GM23248 (cell line): ENCODE measurements around the gene ZNF652.

Experiments used
- EZH2 ChIP-seq: fragments of 200-600 bp; sonication (generic); IDR thresholded peaks from 2 replicates; pipeline ENCODE4 v1.6.1; 2018; ENCODE audit warnings: antibody characterized with exemption, mild to moderate bottlenecking; ENCODE audit not compliant: insufficient read depth, poor library complexity, severe bottlenecking
- EZH2phosphoT487 ChIP-seq: fragments of 200-600 bp; sonication (generic); IDR thresholded peaks from 2 replicates; pipeline ENCODE4 v1.6.1; 2018; ENCODE audit warnings: antibody characterized with exemption, moderate library complexity, mild to moderate bottlenecking, low read depth; ENCODE audit not compliant: insufficient read depth

- no peak for TF ChIP-seq EZH2
- TF ChIP-seq EZH2phosphoT487: no peak
These were observed 92.7 kb downstream of the ZNF652 start for GRCh38 chr17:49269356-49269755.
